Middle frontal gyrus (tissue), 1 donor: ENCODE measurements around the gene ARHGEF2.

Experiments
- DNase-seq: peaks from one replicate; pipeline ENCODE4 v3.0.0-alpha.2; 2015; ENCODE audit warnings: low spot score; ENCODE audit errors: extremely low spot score

The ARHGEF2 gene

GRCh38 chr1:155912056-155912536, 66.3 kb downstream of the ARHGEF2 start:
- no peak for DNase-seq

GRCh38 chr1:155911156-155912055, 66.9 kb downstream of the ARHGEF2 start, which contains the start of gene RIT1:
RIT1 (minus strand) TSS chr1:155911349; CDS start chr1:155910761, 588 bp downstream.
- DNase-seq = peak; percentile 62

- DNase-seq = no peak
Observed at GRCh38 chr1:155910621-155911121, 67.7 kb downstream of the ARHGEF2 start.

GRCh38 chr1:155909894-155910293, 68.5 kb downstream of the ARHGEF2 start:
- no peak for DNase-seq

GRCh38 chr1:155904261-155904660, 74.1 kb downstream of the ARHGEF2 start:
- no peak for DNase-seq

GRCh38 chr1:155900161-155900560, 78.2 kb downstream of the ARHGEF2 start:
- no peak for DNase-seq

GRCh38 chr1:155899683-155900082, 78.7 kb downstream of the ARHGEF2 start:
- DNase-seq = no peak

GRCh38 chr1:155898888-155899287, 79.5 kb downstream of the ARHGEF2 start:
- DNase-seq = no peak

- no peak for DNase-seq
Observed at GRCh38 chr1:155897746-155898145, 80.6 kb downstream of the ARHGEF2 start.
